Neuronal stem cell (in vitro differentiated cells): ENCODE data around the gene UGT2B7.
"Not testable (repeated sequence)": the region's sequence is repeated elsewhere in the genome, so short reads cannot be mapped to it uniquely, and the experiment has no call there.

Source experiments
- DNase-seq: peaks from one replicate; pipeline ENCODE4 v3.0.0-alpha.2; 2013; ENCODE audit warnings: low spot score
- H2AFZ ChIP-seq: one replicate; pipeline ENCODE4 v1.6.1; 2013; ENCODE audit warnings: mild to moderate bottlenecking, low read length, inconsistent platforms
- H2AK5ac ChIP-seq: 2 replicates; pipeline ENCODE4 v1.6.1; 2013; ENCODE audit warnings: low read depth, mild to moderate bottlenecking, inconsistent platforms, low read length, moderate library complexity, mixed read lengths
- H2BK120ac ChIP-seq: 2 replicates; pipeline ENCODE4 v1.6.1; 2013; ENCODE audit warnings: low read depth, mild to moderate bottlenecking, inconsistent platforms, low read length, moderate library complexity, mixed read lengths
- H2BK12ac ChIP-seq: one replicate; pipeline ENCODE4 v1.6.1; 2013; ENCODE audit warnings: low read length, inconsistent platforms
- H2BK15ac ChIP-seq: 2 replicates; pipeline ENCODE4 v1.6.1; 2013; ENCODE audit warnings: mild to moderate bottlenecking, low read length, inconsistent platforms, mixed read lengths
- H2BK5ac ChIP-seq: one replicate; pipeline ENCODE4 v1.6.1; 2013; ENCODE audit warnings: inconsistent platforms, mild to moderate bottlenecking, low read length, moderate library complexity
- H3K14ac ChIP-seq: one replicate; pipeline ENCODE4 v1.6.1; 2013; ENCODE audit warnings: low read length, inconsistent platforms
- H3K18ac ChIP-seq: 2 replicates; pipeline ENCODE4 v1.6.1; 2013; ENCODE audit warnings: low read length, inconsistent platforms
- H3K23ac ChIP-seq: 2 replicates; pipeline ENCODE4 v1.6.1; 2013; ENCODE audit warnings: low read depth, mild to moderate bottlenecking, mixed read lengths, low read length, inconsistent platforms; ENCODE audit not compliant: poor library complexity
- H3K27ac ChIP-seq: replicated peaks from 3 replicates; pipeline ENCODE4 v1.5.1; 2013; ENCODE audit warnings: low read length, inconsistent platforms
- H3K27me3 ChIP-seq, 3 experiments: 2 replicates each; pipeline ENCODE4 v1.6.1; 2013; ENCODE audit warnings: low read length in 3 of 3, mild to moderate bottlenecking in 2 of 3, inconsistent platforms in 1 of 3, low read depth in 1 of 3, mixed read lengths in 1 of 3, moderate library complexity in 1 of 3; ENCODE audit not compliant: control insufficient read depth in 3 of 3, insufficient read depth in 3 of 3
- H3K36me3 ChIP-seq, 2 donors: replicated peaks in 1 of 2; 2 replicates each; pipeline ENCODE4 v1.6.1; 2013; ENCODE audit warnings: low read length in 2 of 2; ENCODE audit not compliant: control insufficient read depth in 2 of 2, insufficient read depth in 2 of 2
- H3K4ac ChIP-seq: 2 replicates; pipeline ENCODE4 v1.6.1; 2013; ENCODE audit warnings: inconsistent platforms, mild to moderate bottlenecking, low read length, moderate library complexity
- H3K4me1 ChIP-seq, 2 donors: 1 replicate in 1 of 2; 2 replicates in 1 of 2; pipeline ENCODE4 v1.6.1; 2013; ENCODE audit warnings: low read length in 2 of 2, low read depth in 1 of 2; ENCODE audit not compliant: control insufficient read depth in 2 of 2, insufficient read depth in 1 of 2
- H3K4me2 ChIP-seq: one replicate; pipeline ENCODE4 v1.6.1; 2013; ENCODE audit warnings: mild to moderate bottlenecking, low read length, inconsistent platforms; ENCODE audit not compliant: insufficient read depth, poor library complexity, severe bottlenecking
- H3K4me3 ChIP-seq, 2 donors: 2 replicates each; pipeline ENCODE4 v1.5.1; 2013; ENCODE audit warnings: low read length in 2 of 2, mild to moderate bottlenecking in 2 of 2, inconsistent platforms in 1 of 2, moderate library complexity in 1 of 2
- H3K79me1 ChIP-seq: one replicate; pipeline ENCODE4 v1.6.1; 2013; ENCODE audit warnings: low read depth, mild to moderate bottlenecking, inconsistent platforms, low read length, moderate library complexity
- H3K9ac ChIP-seq: one replicate; pipeline ENCODE4 v1.6.1; 2013; ENCODE audit warnings: mild to moderate bottlenecking, low read depth, low read length, inconsistent platforms; ENCODE audit not compliant: poor library complexity
- H3K9me3 ChIP-seq, 2 donors: replicated peaks in 1 of 2; 2 replicates each; pipeline versions ENCODE3 to v1.6.1; 2013; ENCODE audit warnings: low read length in 2 of 2, mild to moderate bottlenecking in 2 of 2, inconsistent platforms in 1 of 2, low read depth in 1 of 2, mixed read lengths in 1 of 2, moderate library complexity in 1 of 2; ENCODE audit not compliant: control insufficient read depth in 2 of 2, insufficient read depth in 1 of 2
- H4K8ac ChIP-seq: one replicate; pipeline ENCODE4 v1.6.1; 2013; ENCODE audit warnings: low read depth, mild to moderate bottlenecking, inconsistent platforms, low read length, moderate library complexity
- H4K91ac ChIP-seq: one replicate; pipeline ENCODE4 v1.6.1; 2013; ENCODE audit warnings: low read length, low read depth, mild to moderate bottlenecking, inconsistent platforms; ENCODE audit not compliant: poor library complexity
- WGBS, 2 donors: extraction: QIAGEN DNeasy Blood & Tissue Kit; methylation state at CpG; one replicate each; pipeline ENCODE4 v1.1.7; 2013; ENCODE audit warnings: missing lambda C conversion rate in 2 of 2, mixed read lengths in 1 of 2; ENCODE audit not compliant: insufficient read length in 2 of 2, insufficient replicate concordance in 1 of 2; ENCODE audit errors: extremely low coverage in 2 of 2; 5-methylcytosine and 5-hydroxymethylcytosine counted together

UGT2B7 gene

DNA sequence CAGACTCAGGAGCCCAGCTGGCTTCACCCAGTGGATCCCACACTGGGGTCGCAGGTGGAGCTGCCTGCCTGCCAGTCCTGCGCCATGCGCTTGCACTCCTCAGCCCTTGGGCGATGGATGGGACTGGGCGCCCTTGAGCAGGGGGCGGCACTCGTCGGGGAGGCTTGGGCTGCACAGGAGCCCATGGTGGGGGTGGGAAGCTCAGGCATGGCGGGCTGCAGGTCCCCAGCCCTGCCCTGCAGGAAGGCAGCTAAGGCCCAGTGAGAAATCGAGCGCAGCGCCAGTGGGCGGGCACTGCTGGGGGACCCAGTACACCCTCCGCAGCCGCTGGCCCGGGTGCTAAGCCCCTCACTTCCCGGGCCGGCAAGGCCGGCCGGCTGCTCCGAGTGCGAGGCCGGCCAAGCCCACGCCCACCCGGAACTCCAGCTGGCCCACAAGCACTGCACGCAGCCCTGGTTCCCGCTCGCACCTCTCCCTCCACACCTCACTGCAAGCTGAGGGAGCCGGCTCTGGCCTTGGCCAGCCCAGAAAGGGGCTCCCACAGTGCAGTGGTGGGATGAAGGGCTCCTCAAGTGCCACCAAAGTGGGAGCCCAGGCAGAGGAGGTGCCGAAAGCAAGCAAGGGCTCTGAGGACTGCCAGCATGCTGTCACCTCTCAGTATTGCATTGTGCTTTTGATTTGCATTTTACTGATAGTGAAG, 19.0 kb downstream of the UGT2B7 start:
- no CpG with 5 or more reads among the region's 30 CpGs for WGBS, 2 donors
- not testable (repeated sequence) for H3K9ac ChIP-seq, H2BK12ac ChIP-seq, H2AFZ ChIP-seq, H3K27ac ChIP-seq, H3K27me3 ChIP-seq, H3K18ac ChIP-seq, H2BK120ac ChIP-seq, H3K14ac ChIP-seq, H4K91ac ChIP-seq, H4K8ac ChIP-seq, H2BK15ac ChIP-seq, H2BK5ac ChIP-seq, H3K79me1 ChIP-seq, H3K36me3 ChIP-seq, H2AK5ac ChIP-seq, H3K4me3 ChIP-seq, H3K4me1 ChIP-seq, H3K4me2 ChIP-seq, DNase-seq, H3K23ac ChIP-seq, H3K4ac ChIP-seq, H3K9me3 ChIP-seq

DNA sequence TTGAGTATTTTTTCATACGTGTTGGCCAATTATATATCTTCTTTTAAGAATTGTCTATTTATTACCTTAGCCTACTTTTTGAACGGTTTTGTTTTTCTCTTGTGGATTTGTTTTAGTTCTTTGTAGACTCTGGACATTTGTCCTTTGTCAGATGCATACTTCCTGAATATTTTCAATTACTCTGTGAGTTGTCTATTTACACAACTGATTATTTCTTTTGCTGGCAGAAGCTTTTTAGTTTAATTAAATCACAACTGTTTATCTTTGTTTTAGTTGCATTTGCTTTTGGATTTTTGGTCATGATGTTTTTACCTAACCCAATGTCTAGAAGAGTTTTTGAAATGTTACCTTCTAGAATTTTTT, 19.6 kb downstream of the UGT2B7 start:
- Histone ChIP-seq H3K4me1 (no peaks in the 10 kb centered on the region), H3K14ac (no peak overlapping the region), H2BK5ac (no peak overlapping the region), H2AK5ac (no peak overlapping the region), H3K23ac (no peak overlapping the region), H3K27ac (no peak overlapping the region), H3K27me3 (no peaks in the 10 kb centered on the region), H3K36me3 (no peaks in the 10 kb centered on the region), H2BK120ac (no peak overlapping the region), H2BK12ac (no peak overlapping the region), H4K8ac (no peak overlapping the region), H3K79me1 (no peaks in the 10 kb centered on the region), H2AFZ (no peak overlapping the region), H3K4me3 (no peak overlapping the region), H3K9me3 (no peaks in the 10 kb centered on the region), H3K9ac (no peak overlapping the region), H2BK15ac (no peak overlapping the region), H3K18ac (no peak overlapping the region), H3K4ac (no peak overlapping the region), H4K91ac (no peak overlapping the region), H3K4me2 (no peak overlapping the region)
- DNase-seq, result no peak
- no CpG with 5 or more reads among the region's 2 CpGs for WGBS, 2 donors

DNA sequence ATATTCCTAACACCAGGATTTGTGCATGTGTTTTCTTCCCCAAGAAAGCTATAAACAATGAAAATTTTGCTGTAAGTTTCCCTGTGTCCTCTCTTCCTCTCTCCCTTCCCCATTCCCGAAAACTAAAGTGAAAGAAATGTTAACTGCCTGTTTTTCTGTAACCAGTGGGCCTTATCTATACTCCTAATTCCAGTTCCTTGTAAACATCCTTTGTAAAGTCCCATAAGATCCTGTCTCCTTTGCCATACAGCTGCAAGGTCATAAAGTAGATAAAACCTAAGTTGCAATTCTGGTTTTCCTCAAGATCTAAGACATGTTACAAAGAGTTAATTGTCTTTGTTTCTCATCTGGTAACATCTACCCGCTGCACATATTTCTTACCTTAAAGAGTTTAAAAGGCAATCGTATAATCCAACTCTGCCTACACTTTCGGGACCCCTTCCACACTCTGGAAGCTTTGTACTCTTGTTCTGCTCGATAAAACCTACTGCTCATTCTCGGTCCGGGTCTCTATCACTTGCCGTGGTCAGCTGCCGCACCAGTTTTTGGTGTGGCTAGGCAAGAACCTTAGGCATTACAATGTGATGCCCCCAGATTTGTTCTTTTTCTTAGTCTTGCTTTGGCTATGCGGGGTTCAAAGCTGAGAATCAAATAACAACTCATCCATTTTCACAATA, 20.5 kb downstream of the UGT2B7 start:
- H3K9ac ChIP-seq, result no peak overlapping the region
- no peak for DNase-seq
- H3K4me2 ChIP-seq, result no peak overlapping the region
- no peak overlapping the region for H2BK15ac ChIP-seq
- H2BK5ac ChIP-seq, result no peak overlapping the region
- H2BK12ac ChIP-seq, result no peak overlapping the region
- H3K9me3 ChIP-seq, result no peaks in the 10 kb centered on the region
- H3K79me1 ChIP-seq, result no peaks in the 10 kb centered on the region
- no peak overlapping the region for H3K27ac ChIP-seq
- H2AK5ac ChIP-seq, result no peak overlapping the region
- peak overlapping the region; percentile 53 for H2AFZ ChIP-seq
- no peak overlapping the region for H3K18ac ChIP-seq
- no peak overlapping the region for H3K4ac ChIP-seq
- no peaks in the 10 kb centered on the region for H3K4me1 ChIP-seq
- H3K4me3 ChIP-seq, result no peak overlapping the region
- no CpG with 5 or more reads among the region's 10 CpGs for WGBS, 2 donors
- no peak overlapping the region for H3K14ac ChIP-seq
- no peak overlapping the region for H4K8ac ChIP-seq
- no peak overlapping the region for H2BK120ac ChIP-seq
- no peaks in the 10 kb centered on the region for H3K36me3 ChIP-seq
- H3K23ac ChIP-seq, result no peak overlapping the region
- no peaks in the 10 kb centered on the region for H3K27me3 ChIP-seq
- no peak overlapping the region for H4K91ac ChIP-seq

DNA sequence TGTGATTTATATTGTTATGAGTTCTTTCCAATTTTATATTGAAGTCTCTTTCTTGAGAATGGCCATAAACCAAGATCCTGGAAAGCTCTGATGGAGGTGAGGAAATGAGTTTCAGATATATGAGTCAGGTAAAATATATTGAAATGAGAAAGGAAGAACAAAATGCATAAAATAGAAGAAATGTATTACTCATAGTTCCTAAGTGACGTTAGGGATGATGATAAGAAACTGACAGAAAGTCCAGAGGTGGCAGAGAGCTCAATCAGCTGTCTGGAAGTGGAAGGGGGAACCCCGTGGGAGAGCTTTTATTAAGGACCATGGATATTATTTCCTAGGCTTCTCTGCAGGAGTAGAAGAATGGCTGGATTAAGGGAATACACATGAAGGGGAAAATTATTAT, 24.6 kb downstream of the UGT2B7 start:
- Histone ChIP-seq H3K4me1 (no peaks in the 10 kb centered on the region), H3K14ac (no peak overlapping the region), H3K4ac (no peak overlapping the region), H3K27me3 (no peaks in the 10 kb centered on the region), H2AFZ (no peak overlapping the region), H3K23ac (no peak overlapping the region), H2BK12ac (no peak overlapping the region), H3K4me2 (no peak overlapping the region), H4K8ac (no peak overlapping the region), H3K79me1 (no peaks in the 10 kb centered on the region), H2BK120ac (no peak overlapping the region), H3K27ac (no peak overlapping the region), H3K4me3 (no peak overlapping the region), H3K36me3 (no peaks in the 10 kb centered on the region), H4K91ac (no peak overlapping the region), H2BK15ac (no peak overlapping the region), H3K18ac (no peak overlapping the region), H2BK5ac (no peak overlapping the region), H3K9me3 (no peaks in the 10 kb centered on the region), H3K9ac (no peak overlapping the region), H2AK5ac (no peak overlapping the region)
- no CpG with 5 or more reads among the region's 2 CpGs for WGBS, 2 donors
- DNase-seq, result no peak
